A549 (cell line): ENCODE data around the gene CABP2. TPM values are rescaled to one million over a fixed set of nuclear protein-coding genes. Genes with fewer than 3 reads are reported as not detected.

ENCODE experiments used
- ATAC-seq, 2 experiments: fragments of 200-7000 bp in 1 of 2; fragments of >200 bp in 1 of 2; cut with Nextera tagmentation in 1 of 2; cut with Tn5 transposase in 1 of 2; 3 replicates each; pipeline versions ENCODE4 v1.8.0 to v1.9.1; 2018 to 2020; ENCODE audit warnings: mild to moderate bottlenecking in 1 of 2, moderate library complexity in 1 of 2
- CTCF ChIA-PET: fragments of 300-600 bp; sonication (Branson Sonifier 250); formaldehyde crosslinking; extraction: SDS; loops from one replicate; lab custom pipeline; 2021; ENCODE audit warnings: antibody characterized with exemption, inconsistent platforms; lab: Yijun Ruan, JAX
- POLR2A ChIA-PET: fragments of 350-600 bp; formaldehyde crosslinking; extraction: SDS; loops from one replicate; lab custom pipeline; 2021; ENCODE audit warnings: antibody characterized with exemption, inconsistent platforms; lab: Yijun Ruan, JAX
- DNase-seq, 2 experiments: peaks; one replicate each; pipeline versions ENCODE4 v3.0.0 to v3.0.0-alpha.2; 2011 to 2016; ENCODE audit warnings: low read depth in 1 of 2, low spot score in 1 of 2
- FAIRE-seq: peaks from 2 replicates; lab custom pipeline; 2011; peaks lifted over from hg19 to GRCh38; lab: Jason Lieb, UNC
- H3K27ac ChIP-seq, 2 experiments: fragments of >200 bp; sonication (Bioruptor Twin); formaldehyde crosslinking; 3 replicates each; pipeline ENCODE4 v1.5.1; 2016 to 2017
- H3K4me1 ChIP-seq: fragments of >200 bp; sonication (Bioruptor Twin); formaldehyde crosslinking; 3 replicates; pipeline ENCODE4 v1.6.1; 2016
- H3K4me2 ChIP-seq: fragments of >200 bp; sonication (Bioruptor Twin); formaldehyde crosslinking; 3 replicates; pipeline ENCODE4 v1.6.1; 2016
- H3K4me3 ChIP-seq: fragments of >200 bp; sonication (Bioruptor Twin); formaldehyde crosslinking; 3 replicates; pipeline ENCODE4 v1.5.1; 2016
- H3K9me3 ChIP-seq: fragments of >200 bp; sonication (Bioruptor Twin); formaldehyde crosslinking; 3 replicates; pipeline ENCODE4 v1.6.1; 2016
- BCL3 ChIP-seq: fragments of >200 bp; sonication (Bioruptor Twin); formaldehyde crosslinking; IDR thresholded peaks from 3 replicates; pipeline ENCODE4 v1.6.1; 2016
- CHD4 ChIP-seq: fragments of 200-600 bp; sonication (generic); IDR thresholded peaks from 2 replicates; pipeline ENCODE4 v1.6.1; 2016; ENCODE audit warnings: antibody characterized with exemption, mild to moderate bottlenecking, borderline replicate concordance
- CTCF ChIP-seq: fragments of >200 bp; sonication (Bioruptor Twin); formaldehyde crosslinking; IDR thresholded peaks from 3 replicates; pipeline ENCODE4 v1.5.1; 2016
- EHF ChIP-seq: fragments of 250-450 bp; sonication (Bioruptor Pico); IDR thresholded peaks from 2 replicates; pipeline ENCODE4 v1.5.0; 2020; ENCODE audit warnings: mild to moderate bottlenecking
- EHMT2 ChIP-seq: fragments of 200-600 bp; sonication (generic); IDR thresholded peaks from 2 replicates; pipeline ENCODE4 v1.6.1; 2016; ENCODE audit warnings: antibody characterized with exemption, low read depth, mild to moderate bottlenecking, moderate library complexity
- EP300 ChIP-seq, 2 experiments: fragments of >200 bp; sonication (Bioruptor Twin); formaldehyde crosslinking; IDR thresholded peaks; 2 replicates in 1 of 2; 3 replicates in 1 of 2; pipeline ENCODE4 v1.6.1; 2016 to 2017
- FOXS1 ChIP-seq: fragments of 250-450 bp; sonication (Bioruptor Pico); IDR thresholded peaks from 2 replicates; pipeline ENCODE4 v1.5.0; 2020; ENCODE audit warnings: mild to moderate bottlenecking, moderate library complexity
- GATA3 ChIP-seq: IDR thresholded peaks from 2 replicates; pipeline ENCODE4 v1.6.1; 2012; ENCODE audit warnings: borderline replicate concordance
- HDAC2 ChIP-seq: fragments of 200-600 bp; sonication (generic); IDR thresholded peaks from 2 replicates; pipeline ENCODE4 v1.6.1; 2016
- HOXA7 ChIP-seq: fragments of 250-450 bp; sonication (Bioruptor Pico); IDR thresholded peaks from 2 replicates; pipeline ENCODE4 v1.5.0; 2020; ENCODE audit warnings: mild to moderate bottlenecking, moderate library complexity
- KDM1A ChIP-seq: fragments of 200-600 bp; sonication (generic); IDR thresholded peaks from 2 replicates; pipeline ENCODE4 v1.6.1; 2016; ENCODE audit warnings: low read depth, mild to moderate bottlenecking
- MYC ChIP-seq: IDR thresholded peaks from 2 replicates; pipeline ENCODE4 v1.6.1; 2012; ENCODE audit warnings: mild to moderate bottlenecking, inconsistent platforms, low read length, improper control_type of control experiment, borderline replicate concordance
- NFE2L2 ChIP-seq: fragments of 150-350 bp; conservative IDR thresholded peaks from 2 replicates; pipeline ENCODE4 v1.6.1; 2014; ENCODE audit warnings: low read length
- RNF2 ChIP-seq: fragments of 200-600 bp; sonication (generic); IDR thresholded peaks from 2 replicates; pipeline ENCODE4 v1.6.1; 2016; ENCODE audit warnings: low read depth, mild to moderate bottlenecking, antibody characterized with exemption, moderate library complexity, borderline replicate concordance
- SMC3 ChIP-seq: fragments of >200 bp; sonication (Bioruptor Twin); formaldehyde crosslinking; IDR thresholded peaks from 3 replicates; pipeline ENCODE4 v1.6.1; 2018; ENCODE audit warnings: inconsistent platforms
- USF2 ChIP-seq: fragments of 450-650 bp; IDR thresholded peaks from 2 replicates; pipeline ENCODE4 v1.6.1; 2014; ENCODE audit warnings: antibody characterized with exemption
- ZNF302 ChIP-seq: fragments of 250-450 bp; sonication (Bioruptor Pico); IDR thresholded peaks from 2 replicates; pipeline ENCODE4 v1.9.0; 2021; ENCODE audit warnings: inconsistent platforms, mild to moderate bottlenecking, moderate library complexity
- ZSCAN20 ChIP-seq: fragments of 250-450 bp; sonication (Bioruptor Pico); IDR thresholded peaks from 2 replicates; pipeline ENCODE4 v1.8.0; 2022; ENCODE audit warnings: mild to moderate bottlenecking, moderate library complexity
- WGBS: methylation state at CpG from one replicate; pipeline ENCODE4 v1.1.6; 2017; ENCODE audit errors: missing lambda C conversion rate; 5-methylcytosine and 5-hydroxymethylcytosine counted together
- polyA plus RNA-seq, 4 experiments: library from polyadenylated mRNA; depleted of rRNA in 3 of 4; stranded (reverse); fragments of >200 nt; fragmentation: RNase III in 1 of 4; extraction: RNeasy Plus Mini Kit Qiagen cat#74134 plus additional on column Dnase treatment in 1 of 4; gene quantifications; 2 replicates in 3 of 4; 3 replicates in 1 of 4; pipeline ENCODE4 v1.2.3, GENCODE V29; 2011 to 2017
- TF ChIP-seq, protein P1 (sequence below): IDR thresholded peaks from 2 replicates; pipeline ENCODE4 v1.6.1; 2012; ENCODE audit warnings: low read depth, borderline replicate concordance
- TF ChIP-seq, protein P2 (sequence below): fragments of 250-450 bp; sonication (Bioruptor Pico); IDR thresholded peaks from 2 replicates; pipeline ENCODE4 v1.5.0; 2021; ENCODE audit warnings: mild to moderate bottlenecking, moderate library complexity, borderline replicate concordance
- TF ChIP-seq, protein P3 (sequence below): fragments of 150-350 bp; IDR thresholded peaks from 2 replicates; pipeline ENCODE4 v1.6.1; 2014; ENCODE audit warnings: low read depth, mild to moderate bottlenecking, low read length

Gene CABP2
- polyA plus RNA-seq, 2 of the 4 experiments (the other 2 are of a cell fraction) = not detected

- ATAC-seq (peak; percentile 51 to 52; a peak in 4 of 6 replicates), DNase-seq (no peak), FAIRE-seq (no peak)
- Histone ChIP-seq H3K4me2 (no peak overlapping the region), H3K9me3 (no peaks in the 10 kb centered on the region), H3K4me1 (peaks cover 12% of the 10 kb centered on the region), H3K27ac (no peak overlapping the region), H3K4me3 (no peak overlapping the region)
- no peak for TF ChIP-seq GATA3
- TF ChIP-seq ZSCAN20 (CRISPR knock-in tag) = no peak
- TF ChIP-seq, protein P1, sequence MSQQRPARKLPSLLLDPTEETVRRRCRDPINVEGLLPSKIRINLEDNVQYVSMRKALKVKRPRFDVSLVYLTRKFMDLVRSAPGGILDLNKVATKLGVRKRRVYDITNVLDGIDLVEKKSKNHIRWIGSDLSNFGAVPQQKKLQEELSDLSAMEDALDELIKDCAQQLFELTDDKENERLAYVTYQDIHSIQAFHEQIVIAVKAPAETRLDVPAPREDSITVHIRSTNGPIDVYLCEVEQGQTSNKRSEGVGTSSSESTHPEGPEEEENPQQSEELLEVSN = no peak
- TF ChIP-seq MYC = no peak
- POLR2A ChIA-PET = no interaction called here
- CTCF ChIA-PET = interaction anchor here (1.2 to 1.9 kb wide), 3 partner anchors 10 to 15 kb away, joined by 3 to 6 read pairs (median 5); no protein-coding TSS in a partner anchor
- 86% methylated on average over 8 of the region's 8 CpGs for WGBS
Measured at GRCh38 chr11:67545280-67545679, 22.0 kb upstream of the CABP2 start.

- Histone ChIP-seq H3K27ac (peak overlapping the region in 1 of 2 experiments; percentile 6; a peak in 1 of 6 replicates), H3K9me3 (no peaks in the 10 kb centered on the region), H3K4me1 (peaks cover 12% of the 10 kb centered on the region), H3K4me2 (peak overlapping the region; percentile 9; the same call in 1 of the 3 replicates), H3K4me3 (no peak overlapping the region)
- CTCF ChIA-PET = interaction anchor here (0.6 to 1.9 kb wide), 4 partner anchors 10 to 1064 kb away, joined by 3 to 6 read pairs (median 4); no protein-coding TSS in a partner anchor
- ATAC-seq = peak in 1 of 2 experiments; percentile 50; a peak in 3 of 6 replicates
- WGBS = 61% methylated on average over 10 of the region's 10 CpGs
- TF ChIP-seq GATA3 (no peak), SMC3 (no peak), EHMT2 (no peak), RNF2 (no peak), ZNF302 (CRISPR knock-in tag) (no peak), MYC (no peak), EHF (CRISPR knock-in tag) (no peak), NFE2L2 (no peak), CTCF (no peak), FOXS1 (CRISPR knock-in tag) (no peak), HOXA7 (CRISPR knock-in tag) (no peak), EP300 (IDR thresholded peaks at IDR 0.05) (no peak), HDAC2 (no peak), KDM1A (no peak), BCL3 (no peak), CHD4 (no peak), USF2 (no peak)
- TF ChIP-seq, protein P2, sequence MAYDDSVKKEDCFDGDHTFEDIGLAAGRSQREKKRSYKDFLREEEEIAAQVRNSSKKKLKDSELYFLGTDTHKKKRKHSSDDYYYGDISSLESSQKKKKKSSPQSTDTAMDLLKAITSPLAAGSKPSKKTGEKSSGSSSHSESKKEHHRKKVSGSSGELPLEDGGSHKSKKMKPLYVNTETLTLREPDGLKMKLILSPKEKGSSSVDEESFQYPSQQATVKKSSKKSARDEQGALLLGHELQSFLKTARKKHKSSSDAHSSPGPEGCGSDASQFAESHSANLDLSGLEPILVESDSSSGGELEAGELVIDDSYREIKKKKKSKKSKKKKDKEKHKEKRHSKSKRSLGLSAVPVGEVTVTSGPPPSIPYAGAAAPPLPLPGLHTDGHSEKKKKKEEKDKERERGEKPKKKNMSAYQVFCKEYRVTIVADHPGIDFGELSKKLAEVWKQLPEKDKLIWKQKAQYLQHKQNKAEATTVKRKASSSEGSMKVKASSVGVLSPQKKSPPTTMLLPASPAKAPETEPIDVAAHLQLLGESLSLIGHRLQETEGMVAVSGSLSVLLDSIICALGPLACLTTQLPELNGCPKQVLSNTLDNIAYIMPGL (CRISPR knock-in tag) = no peak
- TF ChIP-seq, protein P3, sequence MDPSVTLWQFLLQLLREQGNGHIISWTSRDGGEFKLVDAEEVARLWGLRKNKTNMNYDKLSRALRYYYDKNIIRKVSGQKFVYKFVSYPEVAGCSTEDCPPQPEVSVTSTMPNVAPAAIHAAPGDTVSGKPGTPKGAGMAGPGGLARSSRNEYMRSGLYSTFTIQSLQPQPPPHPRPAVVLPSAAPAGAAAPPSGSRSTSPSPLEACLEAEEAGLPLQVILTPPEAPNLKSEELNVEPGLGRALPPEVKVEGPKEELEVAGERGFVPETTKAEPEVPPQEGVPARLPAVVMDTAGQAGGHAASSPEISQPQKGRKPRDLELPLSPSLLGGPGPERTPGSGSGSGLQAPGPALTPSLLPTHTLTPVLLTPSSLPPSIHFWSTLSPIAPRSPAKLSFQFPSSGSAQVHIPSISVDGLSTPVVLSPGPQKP = no peak
- FAIRE-seq = no peak
- POLR2A ChIA-PET = no interaction called here
- DNase-seq = no peak
Measured at GRCh38 chr11:67544616-67545242, 21.5 kb upstream of the CABP2 start.
